Measurements from ENCODE around the gene CNTNAP2.

DNA sequence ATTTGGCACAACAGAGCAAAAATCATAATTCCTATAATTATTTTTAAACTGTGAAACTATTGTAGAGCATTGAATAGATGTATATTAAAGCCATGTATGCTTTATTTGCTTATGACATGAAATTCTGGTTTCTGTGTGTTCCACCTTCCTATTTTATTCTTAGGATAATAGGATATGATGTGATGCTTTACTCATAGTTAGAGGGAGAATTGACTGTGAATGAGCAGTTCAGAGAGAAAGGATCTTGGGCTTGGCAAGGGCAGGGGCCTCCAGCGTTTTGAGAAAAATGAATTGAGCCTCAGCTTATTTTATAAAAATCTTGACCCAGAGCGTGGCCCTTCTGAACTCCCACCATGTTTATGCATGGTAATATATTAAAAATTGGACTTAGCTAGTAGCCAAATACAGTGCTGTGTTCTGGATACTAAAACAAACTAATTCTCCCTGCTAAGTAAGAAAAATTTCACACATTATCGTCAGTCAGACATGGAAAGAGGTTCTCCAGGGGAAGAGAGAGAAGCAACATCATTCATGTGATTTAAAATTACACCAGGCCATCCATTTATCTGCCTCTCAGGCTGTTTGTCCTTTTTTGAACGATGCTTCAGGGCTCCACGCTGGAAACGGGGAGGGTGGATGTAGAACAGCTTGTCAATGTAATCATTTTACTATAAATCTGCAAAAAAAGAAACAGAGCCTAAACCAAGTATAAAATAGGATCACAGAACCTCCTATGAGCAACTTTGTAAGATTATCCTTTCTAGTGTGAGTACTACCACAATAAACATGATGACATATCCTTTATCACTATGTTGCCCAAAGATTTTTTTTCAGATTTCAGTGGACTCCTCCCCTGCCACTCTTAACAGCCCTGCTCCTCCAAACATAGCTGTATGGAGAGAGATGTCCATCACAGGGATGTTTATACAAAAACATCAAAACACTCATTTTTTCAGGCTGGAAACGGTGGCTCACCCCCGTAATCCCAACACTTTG lies 2215.9 kb downstream of the CNTNAP2 start:
- TF ChIP-seq, protein P1, sequence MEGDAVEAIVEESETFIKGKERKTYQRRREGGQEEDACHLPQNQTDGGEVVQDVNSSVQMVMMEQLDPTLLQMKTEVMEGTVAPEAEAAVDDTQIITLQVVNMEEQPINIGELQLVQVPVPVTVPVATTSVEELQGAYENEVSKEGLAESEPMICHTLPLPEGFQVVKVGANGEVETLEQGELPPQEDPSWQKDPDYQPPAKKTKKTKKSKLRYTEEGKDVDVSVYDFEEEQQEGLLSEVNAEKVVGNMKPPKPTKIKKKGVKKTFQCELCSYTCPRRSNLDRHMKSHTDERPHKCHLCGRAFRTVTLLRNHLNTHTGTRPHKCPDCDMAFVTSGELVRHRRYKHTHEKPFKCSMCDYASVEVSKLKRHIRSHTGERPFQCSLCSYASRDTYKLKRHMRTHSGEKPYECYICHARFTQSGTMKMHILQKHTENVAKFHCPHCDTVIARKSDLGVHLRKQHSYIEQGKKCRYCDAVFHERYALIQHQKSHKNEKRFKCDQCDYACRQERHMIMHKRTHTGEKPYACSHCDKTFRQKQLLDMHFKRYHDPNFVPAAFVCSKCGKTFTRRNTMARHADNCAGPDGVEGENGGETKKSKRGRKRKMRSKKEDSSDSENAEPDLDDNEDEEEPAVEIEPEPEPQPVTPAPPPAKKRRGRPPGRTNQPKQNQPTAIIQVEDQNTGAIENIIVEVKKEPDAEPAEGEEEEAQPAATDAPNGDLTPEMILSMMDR (IDR thresholded peaks at IDR 0.05 in 4 of 5, conservative IDR thresholded peaks at IDR 0.05 in 1 of 5) = no peak
- no peak for TF ChIP-seq POLR2A (IDR thresholded peaks at IDR 0.05)

Measured in gastrocnemius medialis (tissue), 4 donors.